MCF 10A (cell line): ENCODE results near the gene TEAD1. TPM values are rescaled to one million over a fixed set of nuclear protein-coding genes. Genes with fewer than 3 reads are reported as not detected.

Experiments used
- BruUV-seq: library from RNA; stranded (reverse); fragments of 400-500 nt; replicated peaks from 2 replicates; lab custom pipeline; 2021; lab: Mats Ljungman, UMichigan
- CTCF ChIA-PET: fragments of 300-600 bp; sonication (Branson Sonifier 250); formaldehyde crosslinking; extraction: SDS; loops from one replicate; lab custom pipeline; 2021; ENCODE audit warnings: antibody characterized with exemption, inconsistent platforms; lab: Yijun Ruan, JAX
- POLR2A ChIA-PET: fragments of 300-600, 350-650 bp; sonication (Branson Sonifier 250); formaldehyde crosslinking; extraction: SDS; loops from one replicate; lab custom pipeline; 2020; ENCODE audit warnings: antibody characterized with exemption, inconsistent platforms; lab: Yijun Ruan, JAX
- DNase-seq: peaks from one replicate; pipeline ENCODE4 v3.0.0-alpha.2; 2018; ENCODE audit not compliant: unreplicated experiment
- H3K27ac Mint-ChIP-seq: one replicate; pipeline ENCODE4 v1.8.0; 2022; ENCODE audit warnings: mild to moderate bottlenecking, low read depth, mixed read lengths; ENCODE audit not compliant: unreplicated experiment
- H3K27me3 Mint-ChIP-seq: one replicate; pipeline ENCODE4 v1.8.0; 2022; ENCODE audit warnings: mixed read lengths; ENCODE audit not compliant: insufficient read depth, unreplicated experiment
- H3K36me3 Mint-ChIP-seq: one replicate; pipeline ENCODE4 v1.8.0; 2022; ENCODE audit warnings: mild to moderate bottlenecking, moderate library complexity, mixed read lengths; ENCODE audit not compliant: insufficient read depth, unreplicated experiment
- H3K4me1 Mint-ChIP-seq: one replicate; pipeline ENCODE4 v1.8.0; 2022; ENCODE audit warnings: mixed read lengths; ENCODE audit not compliant: insufficient read depth, unreplicated experiment
- H3K4me3 Mint-ChIP-seq: one replicate; pipeline ENCODE4 v1.8.0; 2022; ENCODE audit warnings: mild to moderate bottlenecking, moderate library complexity, mixed read lengths; ENCODE audit not compliant: unreplicated experiment
- H3K9me3 Mint-ChIP-seq: one replicate; pipeline ENCODE4 v1.8.0; 2022; ENCODE audit warnings: mixed read lengths; ENCODE audit not compliant: unreplicated experiment
- CTCF ChIP-seq: fragments of 200-600 bp; IDR thresholded peaks from one replicate; pipeline ENCODE4 v1.8.0; 2022; ENCODE audit warnings: antibody characterized with exemption, mild to moderate bottlenecking; ENCODE audit not compliant: unreplicated experiment
- intact Hi-C: fragments of 100-400 bp; cut with micrococcal nuclease; formaldehyde crosslinking; loops from 2 replicates; pipeline ENCODE4 v1.14.1; 2022
- total RNA-seq: library from RNA; stranded (reverse); gene quantifications from 2 replicates; pipeline ENCODE4 v1.2.3, GENCODE V29; 2022

TEAD1 gene
- total RNA-seq, 1 experiment from 2014 or later, result 123 TPM

GRCh38 chr11:12692229-12693075 is 18.2 kb downstream of the TEAD1 start:
- peak; percentile 94 for DNase-seq
- CTCF ChIA-PET, result interaction anchor here (0.6 to 1.8 kb wide), 8 partner anchors 12 to 361 kb away, joined by 3 to 8 read pairs (median 3); partner anchors contain the start of gene TEAD1

GRCh38 chr11:12693094-12693478 is 18.9 kb downstream of the TEAD1 start:
- ChIA-PET CTCF (interaction anchor here (0.6 to 0.7 kb wide), 2 partner anchors 14 to 362 kb away, joined by 3 read pairs; no protein-coding TSS in a partner anchor), POLR2A (interaction anchor here (0.5 to 11.2 kb wide), 18 partner anchors 9 to 577 kb away, joined by 3 to 248 read pairs (median 6); partner anchors contain the start of gene TEAD1)
- TSS peak; percentile 66 for BruUV-seq
- Mint-ChIP-seq H3K27me3 (no peaks in the 10 kb centered on the region), H3K36me3 (peaks cover 18% of the 10 kb centered on the region), H3K4me3 (peak overlapping the region; percentile 62), H3K4me1 (peaks cover 76% of the 10 kb centered on the region), H3K9me3 (no peaks in the 10 kb centered on the region), H3K27ac (peak overlapping the region; percentile 94)
- intact Hi-C loops, result loop anchor here (1.0 kb wide), 1 partner anchor 15 kb away; no protein-coding TSS in a partner anchor
- no peak for TF ChIP-seq CTCF
- DNase-seq, result peak; percentile 35

More at GRCh38 chr11:12692229-12693075, 18.2 kb downstream of the TEAD1 start:
- H3K36me3 Mint-ChIP-seq, result peaks cover 14% of the 10 kb centered on the region
- peaks cover 74% of the 10 kb centered on the region for H3K4me1 Mint-ChIP-seq
- intact Hi-C loops, result loop anchor here (1.0 kb wide), 1 partner anchor 14 kb away; no protein-coding TSS in a partner anchor
- no TSS peak for BruUV-seq
- peak overlapping the region; percentile 62 for H3K4me3 Mint-ChIP-seq
- peak overlapping the region; percentile 94 for H3K27ac Mint-ChIP-seq
- H3K27me3 Mint-ChIP-seq, result no peaks in the 10 kb centered on the region
- POLR2A ChIA-PET, result interaction anchor here (0.5 to 11.2 kb wide), 18 partner anchors 9 to 699 kb away, joined by 3 to 248 read pairs (median 6); partner anchors contain the start of gene TEAD1
- H3K9me3 Mint-ChIP-seq, result no peaks in the 10 kb centered on the region
- no peak for TF ChIP-seq CTCF

GRCh38 chr11:12693479-12694182 is 19.4 kb downstream of the TEAD1 start:
- Mint-ChIP-seq H3K36me3 (peaks cover 20% of the 10 kb centered on the region), H3K4me1 (peaks cover 75% of the 10 kb centered on the region), H3K27me3 (no peaks in the 10 kb centered on the region), H3K9me3 (no peaks in the 10 kb centered on the region), H3K4me3 (peak overlapping the region; percentile 62), H3K27ac (peak overlapping the region; percentile 94)
- BruUV-seq, result no TSS peak
- DNase-seq, result peak; percentile 97
- intact Hi-C loops, result loop anchor here (1.0 kb wide), 1 partner anchor 15 kb away; no protein-coding TSS in a partner anchor
- no peak for TF ChIP-seq CTCF
- ChIA-PET CTCF (interaction anchor here (0.7 to 1.6 kb wide), 4 partner anchors 14 to 363 kb away, joined by 3 to 4 read pairs (median 3); no protein-coding TSS in a partner anchor), POLR2A (interaction anchor here (0.5 to 11.2 kb wide), 32 partner anchors 10 to 431 kb away, joined by 3 to 248 read pairs (median 5); partner anchors contain the start of genes PARVA and TEAD1)
